ENCODE measurements around the gene CA10.

The CA10 gene

GRCh38 chr17:51759260-51759659 lies 399.3 kb downstream of the CA10 start:
- no peaks in the 10 kb centered on the region for H3K4me1 ChIP-seq (ENCODE audit: insufficient read depth, low read length, severe bottlenecking)
- no peaks in the 10 kb centered on the region for H3K9me2 ChIP-seq (ENCODE audit: low read depth, low read length)
- H3K79me2 ChIP-seq (ENCODE audit: insufficient read depth, low read length) = no peaks in the 10 kb centered on the region
- no peak overlapping the region for H3K27ac ChIP-seq (ENCODE audit: low read depth, low read length, poor library complexity, severe bottlenecking)
- no peak overlapping the region for H3K4me2 ChIP-seq (ENCODE audit: low read length)
- no peaks in the 10 kb centered on the region for H3K27me3 ChIP-seq (ENCODE audit: insufficient read depth, low read length)
- H2AFZ ChIP-seq (ENCODE audit: low read length) = no peak overlapping the region
- no peaks in the 10 kb centered on the region for H3K36me3 ChIP-seq (ENCODE audit: insufficient read depth, low read length)
- no peaks in the 10 kb centered on the region for H3K9me3 ChIP-seq (ENCODE audit: low read length)
- H3K9ac ChIP-seq (ENCODE audit: low read length) = no peak overlapping the region
- H3K4me3 ChIP-seq (ENCODE audit: low read depth, low read length, poor library complexity, severe bottlenecking) = no peak overlapping the region
- TF ChIP-seq EZH2 (IDR thresholded peaks at IDR 0.05; ENCODE audit: borderline replicate concordance, low read length) = no peak
- TF ChIP-seq, protein P1, sequence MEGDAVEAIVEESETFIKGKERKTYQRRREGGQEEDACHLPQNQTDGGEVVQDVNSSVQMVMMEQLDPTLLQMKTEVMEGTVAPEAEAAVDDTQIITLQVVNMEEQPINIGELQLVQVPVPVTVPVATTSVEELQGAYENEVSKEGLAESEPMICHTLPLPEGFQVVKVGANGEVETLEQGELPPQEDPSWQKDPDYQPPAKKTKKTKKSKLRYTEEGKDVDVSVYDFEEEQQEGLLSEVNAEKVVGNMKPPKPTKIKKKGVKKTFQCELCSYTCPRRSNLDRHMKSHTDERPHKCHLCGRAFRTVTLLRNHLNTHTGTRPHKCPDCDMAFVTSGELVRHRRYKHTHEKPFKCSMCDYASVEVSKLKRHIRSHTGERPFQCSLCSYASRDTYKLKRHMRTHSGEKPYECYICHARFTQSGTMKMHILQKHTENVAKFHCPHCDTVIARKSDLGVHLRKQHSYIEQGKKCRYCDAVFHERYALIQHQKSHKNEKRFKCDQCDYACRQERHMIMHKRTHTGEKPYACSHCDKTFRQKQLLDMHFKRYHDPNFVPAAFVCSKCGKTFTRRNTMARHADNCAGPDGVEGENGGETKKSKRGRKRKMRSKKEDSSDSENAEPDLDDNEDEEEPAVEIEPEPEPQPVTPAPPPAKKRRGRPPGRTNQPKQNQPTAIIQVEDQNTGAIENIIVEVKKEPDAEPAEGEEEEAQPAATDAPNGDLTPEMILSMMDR (IDR thresholded peaks at IDR 0.05; ENCODE audit: low read length) = no peak
- no peaks in the 10 kb centered on the region for H4K20me1 ChIP-seq (ENCODE audit: insufficient read depth, low read length)
- H3F3A ChIP-seq (ENCODE audit: insufficient read depth, low read length) = no peaks in the 10 kb centered on the region

DNA sequence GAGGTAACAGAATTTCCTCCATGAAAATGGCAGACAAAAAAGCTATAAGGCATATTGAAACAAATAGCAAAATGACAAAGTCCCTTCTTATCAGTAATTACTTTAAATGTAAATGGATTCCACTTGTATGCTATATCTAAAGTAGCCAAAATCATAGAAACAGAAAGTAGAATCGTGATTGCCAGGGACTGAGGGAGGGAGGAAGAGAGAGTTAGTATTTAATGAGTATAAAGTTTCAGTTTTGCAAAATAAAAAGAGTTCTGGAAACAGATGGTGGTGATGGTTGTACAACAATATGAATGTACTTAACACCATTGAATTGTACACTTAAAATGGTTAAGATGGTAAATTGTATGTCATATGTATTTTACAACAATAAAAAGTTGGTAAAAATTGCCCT lies 407.4 kb downstream of the CA10 start:
- Histone ChIP-seq H3K4me3 (ENCODE audit: low read depth, low read length, poor library complexity, severe bottlenecking) (no peak overlapping the region), H3K9ac (ENCODE audit: low read length) (no peak overlapping the region), H3F3A (ENCODE audit: insufficient read depth, low read length) (no peaks in the 10 kb centered on the region), H3K79me2 (ENCODE audit: insufficient read depth, low read length) (no peaks in the 10 kb centered on the region), H2AFZ (ENCODE audit: low read length) (no peak overlapping the region), H3K4me2 (ENCODE audit: low read length) (no peak overlapping the region), H3K9me2 (ENCODE audit: low read depth, low read length) (no peaks in the 10 kb centered on the region), H4K20me1 (ENCODE audit: insufficient read depth, low read length) (no peaks in the 10 kb centered on the region), H3K36me3 (ENCODE audit: insufficient read depth, low read length) (no peaks in the 10 kb centered on the region), H3K9me3 (ENCODE audit: low read length) (no peaks in the 10 kb centered on the region), H3K27me3 (ENCODE audit: insufficient read depth, low read length) (no peaks in the 10 kb centered on the region), H3K4me1 (ENCODE audit: insufficient read depth, low read length, severe bottlenecking) (no peaks in the 10 kb centered on the region), H3K27ac (ENCODE audit: low read depth, low read length, poor library complexity, severe bottlenecking) (no peak overlapping the region)
- TF ChIP-seq, protein P1 (IDR thresholded peaks at IDR 0.05; ENCODE audit: low read length) = no peak
- no peak for TF ChIP-seq EZH2 (IDR thresholded peaks at IDR 0.05; ENCODE audit: borderline replicate concordance, low read length)

DNA sequence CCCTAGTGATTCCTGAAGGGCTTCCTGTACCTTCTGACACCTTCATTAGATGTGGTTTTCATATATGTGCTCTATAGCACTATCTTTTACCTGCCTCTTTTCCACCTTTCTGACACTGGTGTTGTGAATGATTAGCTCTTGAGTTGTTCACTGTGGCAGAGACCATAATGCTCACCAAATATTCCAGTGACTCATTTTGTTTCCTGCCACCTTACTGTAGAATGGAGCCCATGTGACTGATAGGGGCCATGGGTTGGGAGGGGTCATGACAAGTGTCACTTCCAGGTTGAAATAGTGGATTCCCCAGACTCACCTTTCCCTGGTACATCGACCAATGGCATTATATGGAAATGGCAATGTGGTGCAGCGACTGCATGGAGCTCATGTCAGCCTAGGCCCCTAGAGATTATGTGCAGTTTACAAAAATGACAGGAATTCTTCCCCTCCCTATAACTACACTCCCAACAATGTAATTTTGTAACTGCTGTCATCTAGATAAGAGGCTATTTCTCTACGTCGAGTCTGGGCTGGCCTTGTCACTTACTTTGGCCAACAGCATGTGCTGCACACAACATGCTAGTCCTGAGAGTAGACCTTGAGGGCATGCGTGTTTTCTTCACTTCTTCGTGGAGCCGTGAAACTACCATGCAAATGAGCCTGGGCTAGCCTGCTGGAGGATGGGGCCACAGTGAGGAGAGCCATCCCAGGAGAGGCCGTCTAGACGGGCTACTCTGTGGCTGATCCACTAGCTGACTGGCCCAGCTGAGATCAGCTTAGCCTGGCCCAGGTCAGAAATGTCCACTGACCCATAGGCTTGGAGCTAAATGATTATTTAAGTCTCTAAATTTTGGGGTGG lies 409.5 kb downstream of the CA10 start:
- no peak overlapping the region for H3K4me3 ChIP-seq (ENCODE audit: low read depth, low read length, poor library complexity, severe bottlenecking)
- no peak for TF ChIP-seq EZH2 (IDR thresholded peaks at IDR 0.05; ENCODE audit: borderline replicate concordance, low read length)
- TF ChIP-seq, protein P1 (IDR thresholded peaks at IDR 0.05; ENCODE audit: low read length) = no peak
- no peak overlapping the region for H3K9ac ChIP-seq (ENCODE audit: low read length)
- H3K4me2 ChIP-seq (ENCODE audit: low read length) = no peak overlapping the region
- no peaks in the 10 kb centered on the region for H3F3A ChIP-seq (ENCODE audit: insufficient read depth, low read length)
- no peaks in the 10 kb centered on the region for H3K79me2 ChIP-seq (ENCODE audit: insufficient read depth, low read length)
- no peaks in the 10 kb centered on the region for H3K9me3 ChIP-seq (ENCODE audit: low read length)
- H4K20me1 ChIP-seq (ENCODE audit: insufficient read depth, low read length) = no peaks in the 10 kb centered on the region
- H3K27me3 ChIP-seq (ENCODE audit: insufficient read depth, low read length) = no peaks in the 10 kb centered on the region
- H3K27ac ChIP-seq (ENCODE audit: low read depth, low read length, poor library complexity, severe bottlenecking) = no peak overlapping the region
- H3K36me3 ChIP-seq (ENCODE audit: insufficient read depth, low read length) = no peaks in the 10 kb centered on the region
- H3K9me2 ChIP-seq (ENCODE audit: low read depth, low read length) = no peaks in the 10 kb centered on the region
- H3K4me1 ChIP-seq (ENCODE audit: insufficient read depth, low read length, severe bottlenecking) = no peaks in the 10 kb centered on the region
- H2AFZ ChIP-seq (ENCODE audit: low read length) = no peak overlapping the region
